ENCODE measurements around the gene CSK.
A peak's percentile ranks its signal among the peaks of the same experiment; 100 is the strongest.

CSK gene

DNA sequence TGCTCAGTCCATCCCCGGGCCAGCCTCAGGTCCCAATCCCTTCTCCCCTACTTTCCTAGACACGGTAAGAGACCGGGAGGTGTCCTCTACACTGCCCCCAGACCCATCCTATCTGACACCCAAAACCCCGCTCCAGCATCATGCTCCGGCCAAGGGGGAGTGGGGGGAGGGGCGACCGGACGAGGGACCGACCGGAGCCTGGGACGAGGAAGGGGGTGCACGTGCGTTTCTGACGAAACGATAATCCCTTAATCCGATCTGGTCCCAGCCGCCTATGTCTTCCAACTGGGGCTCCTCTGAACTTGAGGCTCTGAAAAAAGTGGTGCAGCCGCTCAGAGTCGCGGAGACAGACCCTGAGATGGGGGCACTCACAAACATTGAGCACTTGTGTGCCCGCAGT lies 45.0 kb downstream of the CSK start:
- no peak for DNase-seq

DNA sequence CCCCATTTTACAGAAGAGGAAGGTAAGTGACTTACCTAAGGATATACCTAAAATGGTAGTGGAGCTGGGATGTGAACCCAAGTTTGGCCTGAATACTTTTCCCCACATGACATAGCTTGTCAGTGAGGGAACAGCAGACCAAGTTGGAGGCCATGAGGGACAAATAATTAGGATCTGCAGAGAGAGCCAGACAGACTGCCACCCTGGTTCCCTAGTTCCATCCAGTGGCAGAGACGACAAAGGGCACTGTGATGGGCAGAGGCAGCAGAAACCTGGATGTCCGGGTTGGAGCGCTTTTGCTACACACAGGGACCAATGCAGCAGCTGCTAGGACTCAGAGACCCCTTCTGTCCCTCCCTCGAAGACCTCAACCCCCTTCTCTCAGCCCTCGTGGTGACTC lies 45.7 kb downstream of the CSK start:
- DNase-seq, result no peak

DNA sequence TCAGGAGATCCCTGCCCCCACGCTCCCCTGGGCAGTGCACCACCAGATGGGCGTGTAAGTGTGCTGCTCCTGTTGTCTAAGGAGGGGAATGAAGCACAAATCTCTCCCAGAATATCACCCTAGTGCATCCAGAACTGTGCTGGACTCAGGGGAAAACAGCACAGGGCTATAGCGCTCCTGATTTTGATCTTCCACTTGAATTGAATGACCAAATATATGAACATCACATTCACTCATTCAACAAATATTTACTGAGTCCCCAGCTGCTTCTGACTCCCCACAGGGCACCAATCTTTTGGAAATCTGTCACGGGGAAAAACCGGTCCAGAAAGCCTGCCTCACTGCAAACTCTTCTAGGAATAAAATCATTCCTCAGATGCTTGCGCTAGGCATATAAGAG lies 47.0 kb downstream of the CSK start:
- no peak for DNase-seq

- peak; percentile 18 for DNase-seq
Observed at GRCh38 chr15:74829486-74829885, 47.6 kb downstream of the CSK start.

GRCh38 chr15:74829991-74830390 lies 48.1 kb downstream of the CSK start:
- no peak for DNase-seq

DNA sequence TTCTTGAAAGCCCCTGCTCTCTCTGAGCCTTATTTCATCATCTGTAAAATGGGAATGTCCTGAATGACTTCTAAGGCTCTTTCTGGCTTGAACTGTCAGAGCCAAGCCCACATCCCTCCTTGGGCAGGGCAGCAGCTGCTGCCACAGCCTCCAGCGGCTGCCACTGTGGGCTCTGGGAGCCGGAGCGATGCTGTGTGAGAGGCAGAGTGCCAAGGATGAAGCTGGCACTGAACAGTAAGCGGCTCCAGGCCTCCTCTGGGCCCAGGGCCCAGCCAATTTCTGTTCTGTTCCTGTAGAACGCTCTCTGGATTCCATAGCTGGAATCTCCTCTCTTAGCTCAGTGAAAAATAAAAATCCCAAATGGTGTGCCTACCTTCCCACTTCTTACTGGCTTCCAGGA lies 49.0 kb downstream of the CSK start:
- no peak for DNase-seq

DNA sequence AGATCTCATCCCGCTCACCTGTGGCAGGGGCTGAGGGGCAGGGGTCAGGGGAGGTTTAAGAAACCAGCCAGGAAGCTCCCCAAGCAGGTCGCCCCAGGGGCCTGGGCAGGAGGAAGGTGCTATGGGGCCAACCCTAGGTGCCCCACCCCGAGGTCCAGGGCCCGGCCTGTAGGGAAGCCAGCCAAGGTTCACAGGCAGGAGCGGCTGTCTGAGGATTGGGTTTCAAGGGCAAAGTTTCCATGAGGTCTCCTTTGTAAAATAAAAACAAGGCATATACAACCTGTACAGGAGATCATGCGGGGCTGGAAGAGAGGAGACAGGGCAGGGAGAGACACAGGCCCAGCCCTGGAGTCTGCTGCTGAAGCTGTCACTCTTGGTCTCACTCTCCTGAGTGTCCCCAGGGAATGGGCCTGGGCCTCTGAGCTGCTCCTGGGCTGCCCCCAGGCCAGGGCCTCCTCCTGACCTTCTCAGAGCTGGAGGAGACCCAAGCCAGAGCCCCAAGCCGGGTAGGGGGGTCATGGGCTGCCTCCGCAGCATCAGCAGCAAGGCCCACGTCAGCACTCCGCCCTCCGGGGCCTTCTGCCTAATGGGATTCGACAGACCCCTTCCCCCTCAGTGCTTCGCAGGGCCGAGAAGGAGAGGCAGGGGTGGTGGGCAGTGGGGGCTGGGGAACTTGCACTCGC lies 50.1 kb downstream of the CSK start:
- DNase-seq, result no peak

DNA sequence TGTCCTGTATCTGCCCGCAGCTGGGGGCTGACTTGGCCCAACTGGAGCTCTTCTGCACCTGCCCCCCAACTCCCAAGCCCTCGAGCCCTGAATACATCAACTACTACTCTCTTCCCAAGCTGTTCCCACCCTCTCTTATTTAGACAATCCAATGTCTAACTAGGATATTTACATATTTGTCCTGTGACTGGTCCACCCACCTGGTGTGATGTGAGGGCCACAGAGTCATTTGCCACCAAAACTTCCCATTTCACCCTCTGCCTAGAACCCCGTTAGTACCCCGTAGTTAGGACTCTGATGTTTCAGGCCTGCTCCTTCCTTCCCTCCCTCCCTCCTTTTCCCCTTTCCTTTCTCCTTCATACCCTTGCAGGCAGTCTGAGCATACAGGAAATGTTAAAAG lies 50.9 kb downstream of the CSK start:
- no peak for DNase-seq

- no peak for DNase-seq
Observed at GRCh38 chr15:74833376-74834107, 51.7 kb downstream of the CSK start.

DNA sequence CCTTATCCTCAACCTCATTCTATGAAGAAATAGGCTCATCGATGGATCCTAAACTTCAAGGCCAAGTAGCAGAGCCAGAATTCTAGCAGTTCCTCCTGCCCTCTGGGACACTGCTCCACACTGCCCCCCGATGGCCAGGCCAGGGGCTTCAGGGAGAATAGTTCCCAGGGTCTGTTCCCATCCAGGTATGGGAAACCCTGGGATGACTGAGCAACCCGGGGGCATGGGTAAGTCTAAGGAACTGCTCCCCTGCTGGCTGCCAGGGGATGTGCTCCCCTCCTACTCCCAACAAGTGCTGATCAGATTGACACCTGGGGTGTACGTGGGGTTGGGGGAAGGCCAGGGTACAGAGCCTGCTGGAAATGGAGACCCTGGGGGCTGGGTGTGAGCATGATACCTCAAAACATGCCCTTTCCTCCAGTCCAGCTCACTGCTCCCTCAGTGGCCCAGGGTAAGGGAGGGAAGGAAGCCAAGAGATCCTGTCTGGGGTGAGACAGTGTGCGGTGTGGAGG lies 53.5 kb downstream of the CSK start:
- DNase-seq, result peak; percentile 43

GRCh38 chr15:74836846-74837245 lies 55.0 kb downstream of the CSK start:
- no peak for DNase-seq

DNA sequence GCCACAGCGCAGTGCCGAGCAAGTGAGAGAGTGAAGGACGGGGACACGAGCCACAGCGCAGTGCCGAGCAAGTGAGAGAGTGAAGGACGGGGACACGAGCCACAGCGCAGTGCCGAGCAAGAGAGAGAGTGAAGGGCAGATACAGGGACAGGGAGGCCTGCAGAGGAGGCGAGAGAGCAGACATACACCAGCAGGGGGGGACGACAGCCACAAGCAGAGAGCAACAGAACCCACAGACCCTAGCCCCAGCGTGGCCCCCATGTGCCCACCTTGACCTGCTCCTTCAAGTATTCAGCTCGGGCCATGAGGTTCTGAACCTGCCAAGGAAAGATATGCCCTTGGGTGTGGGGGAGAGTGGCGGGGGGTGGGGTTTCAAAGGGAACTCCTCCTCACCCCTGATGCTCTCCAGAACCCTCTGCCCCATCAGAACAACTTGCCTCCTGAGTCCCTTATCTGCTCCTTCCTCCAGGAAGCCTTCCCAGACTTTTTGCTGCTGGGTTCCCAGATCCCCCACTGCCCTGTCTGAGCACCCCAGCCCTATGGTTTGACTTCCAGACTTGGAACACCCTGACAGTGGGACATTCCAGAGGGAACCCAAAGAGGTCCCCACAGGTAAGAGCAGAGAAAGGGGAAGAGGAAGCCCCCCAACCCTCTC lies 55.7 kb downstream of the CSK start:
- DNase-seq, result no peak

DNA sequence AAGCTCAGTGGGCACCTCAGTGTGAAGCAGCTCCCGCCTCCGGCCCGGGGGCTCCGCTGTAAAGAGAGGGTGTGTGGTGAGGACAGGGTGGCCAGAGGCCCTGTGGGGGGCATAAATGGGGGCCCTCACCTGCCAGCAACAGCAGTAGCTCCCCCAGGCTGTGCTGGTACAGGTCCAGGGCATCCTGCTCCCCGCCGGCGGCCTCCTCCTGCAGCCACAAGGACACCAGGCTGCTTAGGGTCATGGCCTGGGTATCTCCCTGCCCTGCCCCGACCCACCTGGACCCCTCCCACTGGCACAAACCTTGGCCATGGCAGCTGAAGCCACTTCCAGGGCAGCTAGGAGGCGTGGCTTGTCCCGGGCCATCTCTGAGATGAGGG lies 56.2 kb downstream of the CSK start:
- DNase-seq, result no peak

DNA sequence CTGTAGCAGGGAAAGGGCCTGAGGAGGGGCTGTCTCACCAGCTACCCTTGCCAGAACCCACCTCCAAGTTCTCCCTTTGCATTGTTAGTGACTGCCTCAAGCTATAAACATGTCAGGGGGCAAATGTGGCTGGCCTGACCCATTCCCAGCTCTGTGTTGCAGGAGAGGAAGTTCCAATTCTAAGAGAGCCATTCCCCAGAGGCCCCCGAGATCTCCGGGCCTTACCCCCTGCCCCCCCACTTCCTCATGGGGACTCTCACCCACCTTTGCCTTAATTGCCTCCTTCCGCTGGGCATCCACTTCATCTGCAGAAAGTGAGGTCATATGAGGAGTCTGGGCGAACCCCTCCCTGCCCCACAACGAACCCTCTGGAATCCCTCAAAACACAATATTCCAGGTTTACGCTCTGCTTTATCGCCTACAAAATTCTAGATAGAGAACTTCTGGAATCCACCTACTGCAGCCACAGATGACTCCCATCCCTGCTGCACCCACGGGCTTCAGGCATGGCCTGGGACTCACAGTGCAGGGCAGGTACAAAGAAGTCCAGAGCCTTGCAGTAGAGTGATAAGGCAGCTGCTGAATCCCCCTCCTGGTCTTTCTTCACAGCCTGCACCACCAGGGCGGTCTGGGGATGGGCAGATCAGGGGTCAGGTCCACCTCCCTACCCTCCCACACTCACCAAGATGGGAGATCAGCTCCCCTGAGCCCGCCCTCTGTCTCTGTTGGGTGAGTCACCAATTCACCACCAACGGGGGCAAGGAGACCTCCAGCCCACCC lies 57.1 kb downstream of the CSK start:
- DNase-seq, result no peak

DNA sequence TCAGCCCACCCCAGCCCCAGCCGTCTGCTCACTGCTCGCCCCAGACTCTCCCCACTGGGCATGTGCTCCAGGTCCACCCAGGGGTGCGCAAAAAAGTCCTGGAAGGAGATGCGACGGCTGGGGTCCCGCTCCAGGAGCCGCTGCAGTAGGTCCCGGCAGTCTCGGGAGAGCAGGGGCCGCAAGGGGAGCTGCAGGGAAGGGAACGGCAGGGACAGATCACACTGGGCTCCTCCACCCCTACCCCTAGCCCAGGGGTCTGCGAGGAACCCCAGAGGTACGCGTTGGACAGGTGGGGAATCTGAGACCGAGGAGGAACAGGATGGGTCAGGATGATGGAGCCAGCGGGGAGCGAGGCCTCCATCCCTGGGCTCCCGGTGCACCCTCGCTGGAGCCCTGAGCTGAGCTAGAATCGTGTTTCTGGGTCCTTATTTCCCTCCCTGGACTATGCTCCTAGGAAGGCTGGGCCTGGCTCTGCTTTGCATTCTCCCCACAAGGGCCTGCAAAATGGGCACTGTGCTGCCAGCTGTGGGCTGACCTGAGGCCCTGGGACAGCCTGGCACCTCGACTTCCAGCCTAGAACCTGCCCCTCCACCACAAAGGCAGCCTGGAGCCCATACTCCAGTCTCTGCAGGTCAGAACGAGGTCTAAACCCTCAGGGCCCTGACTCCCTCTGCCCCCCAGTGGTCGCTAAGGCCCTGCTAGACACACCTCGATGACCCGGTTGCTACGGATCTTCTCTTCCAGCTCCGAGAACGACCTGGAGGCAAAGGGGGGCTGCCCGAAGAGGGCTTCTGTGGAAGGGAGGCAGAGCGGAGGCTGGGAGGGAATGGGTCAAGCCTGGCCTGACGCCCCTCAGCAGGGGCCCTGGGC lies 57.9 kb downstream of the CSK start:
- no peak for DNase-seq

GRCh38 chr15:74840851-74841775 lies 59.2 kb downstream of the CSK start:
- DNase-seq, result no peak

DNA sequence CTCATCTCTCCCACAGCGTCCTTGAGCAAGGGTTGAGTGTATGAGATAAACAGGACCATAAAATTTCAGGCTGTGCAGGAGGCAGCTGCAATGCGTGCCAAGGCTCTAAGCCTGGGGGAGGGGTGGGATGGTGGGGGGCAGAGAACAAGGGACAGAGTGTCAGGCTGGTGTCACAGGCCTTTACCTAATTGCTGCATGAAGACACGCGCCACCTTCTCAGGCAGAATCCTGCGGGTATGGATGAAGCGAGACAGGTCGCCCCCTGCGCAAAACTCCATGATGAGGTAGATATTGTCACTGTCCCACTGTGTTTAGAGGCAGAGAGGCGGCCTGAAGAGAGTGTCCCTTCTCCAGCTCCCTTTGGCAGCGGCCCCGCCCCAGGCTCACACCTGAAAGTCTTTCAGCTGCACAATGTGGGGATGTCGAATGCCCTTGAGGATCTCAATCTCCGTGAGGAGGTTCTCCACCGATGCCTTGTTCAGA lies 60.1 kb downstream of the CSK start:
- no peak for DNase-seq

- peak; percentile 87 for DNase-seq
Observed at GRCh38 chr15:74842581-74843444, 60.9 kb downstream of the CSK start, which contains the start of gene ULK3. ULK3 (minus strand) TSS chr15:74843156; CDS start chr15:74843105, 51 bp downstream.

- no peak for DNase-seq
Observed at GRCh38 chr15:74843445-74843828, 61.6 kb downstream of the CSK start.

Measured in fibroblast of skin of scalp (primary cell).